H1 (cell line): ENCODE measurements around the gene ALKAL2. TPM values are rescaled to one million over a fixed set of nuclear protein-coding genes. Genes with fewer than 3 reads are reported as not detected.

Source experiments
- CTCF ChIA-PET: fragments of 300-600 bp; sonication (Branson Sonifier 250); formaldehyde crosslinking; loops from one replicate; lab custom pipeline; 2021; ENCODE audit not compliant: partially characterized antibody; lab: Charles Lee
- POLR2A ChIA-PET: fragments of 300-600 bp; sonication (Branson Sonifier 250); formaldehyde crosslinking; loops from one replicate; lab custom pipeline; 2021; ENCODE audit warnings: inconsistent platforms; ENCODE audit not compliant: partially characterized antibody; lab: Charles Lee
- DNase-seq, 2 experiments: peaks; one replicate each; pipeline versions ENCODE4 v3.0.0 to v3.0.0-alpha.2; 2010 to 2022; ENCODE audit warnings: low spot score in 2 of 2, low read depth in 1 of 2, mixed read lengths in 1 of 2
- FAIRE-seq: peaks from 2 replicates; lab custom pipeline; 2011; peaks lifted over from hg19 to GRCh38; lab: Jason Lieb, UNC
- H2AFZ ChIP-seq: 2 replicates; pipeline ENCODE4 v1.8.1; 2012; ENCODE audit warnings: low read length, inconsistent platforms
- H2AK5ac ChIP-seq: 2 replicates; pipeline ENCODE4 v1.6.1; 2013; ENCODE audit warnings: low read depth, low read length
- H2BK120ac ChIP-seq: replicated peaks from 2 replicates; pipeline ENCODE3; 2013; ENCODE audit warnings: low read depth, low read length, inconsistent platforms
- H2BK12ac ChIP-seq: 2 replicates; pipeline ENCODE4 v1.6.1; 2013; ENCODE audit warnings: low read depth, low read length
- H2BK15ac ChIP-seq: 2 replicates; pipeline ENCODE4 v1.6.1; 2013; ENCODE audit warnings: low read length
- H2BK20ac ChIP-seq: 2 replicates; pipeline ENCODE4 v1.6.1; 2013; ENCODE audit warnings: low read length
- H2BK5ac ChIP-seq: 2 replicates; pipeline ENCODE4 v1.6.1; 2013; ENCODE audit warnings: low read depth, low read length
- H3K14ac ChIP-seq: 2 replicates; pipeline ENCODE4 v1.6.1; 2013; ENCODE audit warnings: inconsistent platforms; ENCODE audit not compliant: insufficient read length
- H3K18ac ChIP-seq: 2 replicates; pipeline ENCODE4 v1.6.1; 2013; ENCODE audit warnings: low read length; ENCODE audit errors: extremely low read depth
- H3K23ac ChIP-seq: 2 replicates; pipeline ENCODE4 v1.6.1; 2013; ENCODE audit warnings: inconsistent platforms; ENCODE audit not compliant: insufficient read length
- H3K23me2 ChIP-seq: 2 replicates; pipeline ENCODE4 v1.6.1; 2013; ENCODE audit warnings: low read depth, low read length
- H3K27ac ChIP-seq: 2 replicates; pipeline ENCODE4 v1.6.1; 2011; ENCODE audit warnings: low read depth, low read length, inconsistent platforms
- H3K27me3 ChIP-seq, 4 experiments: replicated peaks in 1 of 4; 1 replicate in 1 of 4; 2 replicates in 3 of 4; pipeline versions ENCODE4 v1.6.1 to v1.8.1; 2011 to 2013; ENCODE audit warnings: low read length in 3 of 4, mild to moderate bottlenecking in 3 of 4, inconsistent platforms in 2 of 4, mixed read lengths in 2 of 4, moderate library complexity in 1 of 4; ENCODE audit not compliant: control insufficient read depth in 3 of 4, insufficient read depth in 3 of 4; ENCODE audit errors: extremely low read depth in 1 of 4
- H3K36me3 ChIP-seq, 4 experiments: 2 replicates each; pipeline versions ENCODE4 v1.6.1 to v1.8.1; 2011 to 2013; ENCODE audit warnings: mild to moderate bottlenecking in 4 of 4, low read length in 3 of 4, moderate library complexity in 2 of 4, control low read depth in 1 of 4, inconsistent platforms in 1 of 4; ENCODE audit not compliant: insufficient read depth in 4 of 4, control insufficient read depth in 2 of 4
- H3K4ac ChIP-seq: replicated peaks from 2 replicates; pipeline ENCODE3; 2013; ENCODE audit warnings: low read length, low read depth, mixed read lengths, inconsistent platforms; ENCODE audit not compliant: insufficient read length
- H3K4me1 ChIP-seq, 4 experiments: replicated peaks in 1 of 4; 1 replicate in 1 of 4; 2 replicates in 3 of 4; pipeline versions ENCODE4 v1.6.1 to v1.8.1; 2011 to 2013; ENCODE audit warnings: low read length in 3 of 4, inconsistent platforms in 2 of 4, mixed read lengths in 1 of 4; ENCODE audit not compliant: insufficient read depth in 4 of 4, control insufficient read depth in 3 of 4
- H3K4me2 ChIP-seq, 2 experiments: 2 replicates each; pipeline versions ENCODE4 v1.6.1 to v1.8.1; 2011 to 2013; ENCODE audit warnings: low read depth in 2 of 2, low read length in 2 of 2, control low read depth in 1 of 2, inconsistent platforms in 1 of 2, mild to moderate bottlenecking in 1 of 2; ENCODE audit not compliant: insufficient read depth in 1 of 2
- H3K4me3 ChIP-seq, 4 experiments: fragments of 200-600, 300-600 bp in 1 of 4; sonication (generic), shearing (Covaris generic), sonication (Bioruptor Twin) in 1 of 4; 2 replicates each; pipeline versions ENCODE4 v1.5.1 to v1.8.1; 2011 to 2016; ENCODE audit warnings: low read length in 4 of 4, low read depth in 3 of 4, control low read depth in 2 of 4, inconsistent platforms in 2 of 4, mild to moderate bottlenecking in 2 of 4, mixed read lengths in 1 of 4, moderate library complexity in 1 of 4; ENCODE audit not compliant: insufficient read depth in 2 of 4; ENCODE audit errors: extremely low read depth in 1 of 4
- H3K56ac ChIP-seq: replicated peaks from 2 replicates; pipeline ENCODE3; 2013; ENCODE audit warnings: low read depth, mild to moderate bottlenecking, mixed read lengths, low read length, inconsistent platforms; ENCODE audit not compliant: insufficient read length
- H3K79me1 ChIP-seq: 2 replicates; pipeline ENCODE4 v1.6.1; 2013; ENCODE audit warnings: low read depth, low read length, control low read depth
- H3K79me2 ChIP-seq, 2 experiments: 2 replicates each; pipeline versions ENCODE4 v1.6.1 to v1.8.1; 2012 to 2013; ENCODE audit warnings: low read length in 2 of 2, mild to moderate bottlenecking in 2 of 2, inconsistent platforms in 1 of 2; ENCODE audit not compliant: insufficient read depth in 2 of 2, control insufficient read depth in 1 of 2
- H3K9ac ChIP-seq, 4 experiments: replicated peaks in 1 of 4; 1 replicate in 1 of 4; 2 replicates in 3 of 4; pipeline versions ENCODE4 v1.6.1 to v1.8.1; 2011 to 2013; ENCODE audit warnings: low read depth in 3 of 4, low read length in 3 of 4, control low read depth in 2 of 4, mild to moderate bottlenecking in 2 of 4, moderate library complexity in 2 of 4, inconsistent platforms in 1 of 4; ENCODE audit errors: extremely low read depth in 1 of 4
- H3K9me3 ChIP-seq, 2 experiments: 2 replicates each; pipeline versions ENCODE4 v1.6.1 to v1.8.1; 2012 to 2013; ENCODE audit warnings: mild to moderate bottlenecking in 2 of 2, moderate library complexity in 2 of 2, control low read depth in 1 of 2, inconsistent platforms in 1 of 2, low read depth in 1 of 2, low read length in 1 of 2, mixed read lengths in 1 of 2; ENCODE audit not compliant: insufficient read depth in 2 of 2
- H4K20me1 ChIP-seq, 2 experiments: replicated peaks in 1 of 2; 2 replicates each; pipeline versions ENCODE3 to v1.8.1; 2011 to 2013; ENCODE audit warnings: inconsistent platforms in 2 of 2, low read length in 2 of 2, mild to moderate bottlenecking in 1 of 2; ENCODE audit not compliant: insufficient read depth in 2 of 2, control insufficient read depth in 1 of 2
- H4K5ac ChIP-seq: 2 replicates; pipeline ENCODE4 v1.6.1; 2013; ENCODE audit warnings: low read length, low read depth, mixed read lengths, inconsistent platforms; ENCODE audit not compliant: insufficient read length
- H4K8ac ChIP-seq: 2 replicates; pipeline ENCODE4 v1.8.0; 2013; ENCODE audit warnings: mild to moderate bottlenecking, moderate library complexity, low read length, inconsistent platforms; ENCODE audit not compliant: insufficient read depth; ENCODE audit errors: extremely low read depth
- H4K91ac ChIP-seq: replicated peaks from 2 replicates; pipeline ENCODE3; 2013; ENCODE audit warnings: low read length, mixed read lengths, inconsistent platforms; ENCODE audit not compliant: insufficient read length
- CBX8 ChIP-seq: fragments of 300-800, 300-1000 bp; sonication (generic); IDR thresholded peaks from 2 replicates; pipeline ENCODE4 v1.7.1; 2016; ENCODE audit warnings: low read depth, low read length, borderline replicate concordance
- EGR1 ChIP-seq: IDR thresholded peaks from 2 replicates; pipeline ENCODE4 v1.6.1; 2011; ENCODE audit warnings: low read depth, low read length, borderline replicate concordance
- EP300 ChIP-seq, 2 experiments: IDR thresholded peaks; 1 replicate in 1 of 2; 2 replicates in 1 of 2; pipeline ENCODE4 v1.6.1; 2011 to 2012; ENCODE audit warnings: low read depth in 2 of 2, low read length in 2 of 2, mild to moderate bottlenecking in 2 of 2, borderline replicate concordance in 1 of 2, inconsistent platforms in 1 of 2, moderate library complexity in 1 of 2
- KDM1A ChIP-seq: fragments of 200-600, 300-600 bp; sonication (generic); IDR thresholded peaks from 2 replicates; pipeline ENCODE4 v1.7.1; 2016; ENCODE audit warnings: mild to moderate bottlenecking, low read length, borderline replicate concordance
- NRF1 ChIP-seq: IDR thresholded peaks from 2 replicates; pipeline ENCODE4 v1.6.1; 2011; ENCODE audit warnings: mild to moderate bottlenecking, low read depth, low read length, improper control_type of control experiment
- RBBP5 ChIP-seq: IDR thresholded peaks from 2 replicates; pipeline ENCODE4 v1.7.1; 2012; ENCODE audit warnings: low read depth, mild to moderate bottlenecking, inconsistent platforms, low read length, moderate library complexity, borderline replicate concordance
- RXRA ChIP-seq: IDR thresholded peaks from 2 replicates; pipeline ENCODE4 v1.6.1; 2011; ENCODE audit warnings: low read depth, mild to moderate bottlenecking, low read length, moderate library complexity; ENCODE audit not compliant: insufficient read depth
- SAP30 ChIP-seq: fragments of 300-600 bp; sonication (generic); IDR thresholded peaks from 2 replicates; pipeline ENCODE4 v1.7.1; 2012; ENCODE audit warnings: low read length, moderate library complexity, mild to moderate bottlenecking, inconsistent platforms; ENCODE audit not compliant: insufficient read depth, insufficient replicate concordance
- SRF ChIP-seq: IDR thresholded peaks from 2 replicates; pipeline ENCODE4 v1.6.1; 2011; ENCODE audit warnings: mild to moderate bottlenecking, low read depth, low read length, moderate library complexity
- WGBS, 2 experiments: shearing (Covaris generic) in 1 of 2; methylation state at CpG; one replicate each; pipeline versions ENCODE4 v1.1.6 to v1.1.7; 2013 to 2015; ENCODE audit warnings: low lambda C conversion rate in 2 of 2, mixed read lengths in 2 of 2, inconsistent platforms in 1 of 2, low coverage in 1 of 2, missing lambda C conversion rate in 1 of 2; ENCODE audit not compliant: insufficient replicate concordance in 2 of 2, insufficient coverage in 1 of 2, insufficient read length in 1 of 2; ENCODE audit errors: extremely low coverage in 1 of 2, missing lambda C conversion rate in 1 of 2; 5-methylcytosine and 5-hydroxymethylcytosine counted together
- polyA plus RNA-seq, 7 experiments: library from polyadenylated mRNA; depleted of rRNA in 3 of 7; stranded (reverse) in 5 of 7; unstranded in 2 of 7; fragments of >200 nt in 5 of 7; fragments of 200-250 nt in 2 of 7; gene quantifications; 1 replicate in 5 of 7; 2 replicates in 1 of 7; 4 replicates in 1 of 7; pipeline versions ENCODE4 v1.2.1 to v1.2.3, GENCODE V29; 2011 to 2013; ENCODE audit warnings: missing spikeins in 2 of 7, mixed read lengths in 2 of 7
- total RNA-seq: library from RNA; stranded (reverse); fragmentation: NEBNext Ultra II Directional; extraction: Animal tissue kit (Norgen Biotek cat#: 25700); gene quantifications from 2 replicates; pipeline ENCODE4 v1.2.1, GENCODE V29; 2021
- TF ChIP-seq, protein P1 (sequence below): IDR thresholded peaks from 2 replicates; pipeline ENCODE4 v1.6.1; 2011; ENCODE audit warnings: low read depth, mild to moderate bottlenecking, low read length; ENCODE audit not compliant: insufficient read depth
- TF ChIP-seq, protein P2 (sequence below): IDR thresholded peaks from 2 replicates; pipeline ENCODE4 v1.6.1; 2012; ENCODE audit warnings: low read length, inconsistent platforms

ALKAL2 gene
- total and polyA plus RNA-seq, 2 of the 8 experiments (the other 6 are each of a cell fraction or from before 2014, with no cell fraction given), result 4.6 to 11.5 TPM

DNA sequence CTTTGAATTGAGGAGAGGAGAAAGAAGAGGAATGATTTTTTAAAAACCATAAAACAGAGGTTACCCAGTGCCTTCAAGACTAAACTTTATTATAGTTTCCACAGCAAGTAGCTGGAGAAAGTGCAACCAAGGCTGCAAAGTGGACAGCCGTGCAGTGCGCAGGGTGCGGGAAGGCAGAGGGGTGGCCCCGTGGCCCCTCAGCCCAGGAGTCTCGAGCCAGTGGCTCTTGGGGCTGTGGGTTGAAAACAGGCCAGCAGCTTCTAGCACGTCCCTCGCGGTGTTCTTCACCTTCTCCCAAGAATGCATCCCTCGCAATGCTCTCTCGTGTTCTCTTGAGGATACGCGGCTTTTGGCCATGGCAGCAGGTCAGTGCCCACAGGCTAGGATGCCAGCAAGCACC is 28.5 kb upstream of the ALKAL2 start:
- Histone ChIP-seq H3K14ac (no peak overlapping the region), H3K23me2 (peaks cover 6% of the 10 kb centered on the region; the same call in 1 of the 2 replicates), H4K8ac (no peak overlapping the region), H2BK5ac (no peak overlapping the region), H3K4me2 (no peak overlapping the region), H2AK5ac (no peak overlapping the region), H3K23ac (no peak overlapping the region), H4K91ac (no peak overlapping the region), H4K20me1 (peaks cover 0 to 7% of the 10 kb centered on the region in 2 experiments), H3K18ac (no peak overlapping the region), H3K56ac (no peak overlapping the region), H3K27me3 (no peaks in the 10 kb centered on the region; a peak in 1 of 7 replicates), H2AFZ (no peak overlapping the region), H4K5ac (no peak overlapping the region), H3K4ac (no peak overlapping the region), H3K79me2 (no peaks in the 10 kb centered on the region), H2BK120ac (no peak overlapping the region), H3K79me1 (no peaks in the 10 kb centered on the region), H3K4me1 (peaks cover 0 to 8% (median 5%) of the 10 kb centered on the region in 4 experiments; a peak in 5 of 7 replicates), H2BK12ac (no peak overlapping the region), H2BK20ac (no peak overlapping the region), H3K36me3 (no peaks in the 10 kb centered on the region), H3K27ac (no peak overlapping the region), H3K9ac (no peak overlapping the region), H3K4me3 (no peak overlapping the region), H2BK15ac (peak overlapping the region; percentile 3; the same call in 1 of the 2 replicates), H3K9me3 (no peaks in the 10 kb centered on the region; a peak in 1 of 4 replicates)
- 89% methylated on average over 12 of the region's 12 CpGs; no CpG with 5 or more reads in 1 of the 2 experiments for WGBS, 2 experiments
- no peak for DNase-seq
- FAIRE-seq, result no peak
- ChIA-PET CTCF (interaction anchor here (1.2 to 2.7 kb wide), 3 partner anchors 13 to 25 kb away, joined by 3 to 12 read pairs (median 4); no protein-coding TSS in a partner anchor), POLR2A (no interaction called here)
- TF ChIP-seq EGR1, result no peak
- no peak for TF ChIP-seq SRF
- TF ChIP-seq, protein P1, sequence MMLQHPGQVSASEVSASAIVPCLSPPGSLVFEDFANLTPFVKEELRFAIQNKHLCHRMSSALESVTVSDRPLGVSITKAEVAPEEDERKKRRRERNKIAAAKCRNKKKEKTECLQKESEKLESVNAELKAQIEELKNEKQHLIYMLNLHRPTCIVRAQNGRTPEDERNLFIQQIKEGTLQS, result no peak
- no peak for TF ChIP-seq RBBP5
- TF ChIP-seq NRF1, result no peak
- no peak for TF ChIP-seq SAP30
- TF ChIP-seq KDM1A, result no peak
- TF ChIP-seq EP300 (IDR thresholded peaks at IDR 0.05; ENCODE audit: borderline replicate concordance in 1 of 2, low read depth in 2 of 2, low read length in 2 of 2), result no peak
- TF ChIP-seq RXRA, result no peak
- TF ChIP-seq CBX8, result no peak
- TF ChIP-seq, protein P2, sequence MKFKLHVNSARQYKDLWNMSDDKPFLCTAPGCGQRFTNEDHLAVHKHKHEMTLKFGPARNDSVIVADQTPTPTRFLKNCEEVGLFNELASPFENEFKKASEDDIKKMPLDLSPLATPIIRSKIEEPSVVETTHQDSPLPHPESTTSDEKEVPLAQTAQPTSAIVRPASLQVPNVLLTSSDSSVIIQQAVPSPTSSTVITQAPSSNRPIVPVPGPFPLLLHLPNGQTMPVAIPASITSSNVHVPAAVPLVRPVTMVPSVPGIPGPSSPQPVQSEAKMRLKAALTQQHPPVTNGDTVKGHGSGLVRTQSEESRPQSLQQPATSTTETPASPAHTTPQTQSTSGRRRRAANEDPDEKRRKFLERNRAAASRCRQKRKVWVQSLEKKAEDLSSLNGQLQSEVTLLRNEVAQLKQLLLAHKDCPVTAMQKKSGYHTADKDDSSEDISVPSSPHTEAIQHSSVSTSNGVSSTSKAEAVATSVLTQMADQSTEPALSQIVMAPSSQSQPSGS, result no peak
